Renal cortex interstitium (tissue), 11 donors: ENCODE data around the gene ALPK3. TPM values are rescaled to one million over a fixed set of nuclear protein-coding genes. Genes with fewer than 3 reads are reported as not detected.

Source experiments
- DNase-seq, 11 donors: peaks; one replicate each; pipeline ENCODE4 v3.0.0-alpha.2; 2013; ENCODE audit warnings: low read depth in 9 of 11, low spot score in 4 of 11; ENCODE audit errors: extremely low read depth in 1 of 11
- polyA plus RNA-seq, 3 donors: library from polyadenylated mRNA; unstranded; fragments of 120-200 nt; gene quantifications; one replicate each; pipeline ENCODE4 v1.2.1, GENCODE V29; 2013; ENCODE audit not compliant: insufficient read length in 3 of 3

Gene ALPK3
- polyA plus RNA-seq, 3 donors: 17.4 to 27.1 (median 18.0) TPM

- DNase-seq: no peak
These were observed 22.0 kb upstream of the ALPK3 start for GRCh38 chr15:84795186-84795585.

DNA sequence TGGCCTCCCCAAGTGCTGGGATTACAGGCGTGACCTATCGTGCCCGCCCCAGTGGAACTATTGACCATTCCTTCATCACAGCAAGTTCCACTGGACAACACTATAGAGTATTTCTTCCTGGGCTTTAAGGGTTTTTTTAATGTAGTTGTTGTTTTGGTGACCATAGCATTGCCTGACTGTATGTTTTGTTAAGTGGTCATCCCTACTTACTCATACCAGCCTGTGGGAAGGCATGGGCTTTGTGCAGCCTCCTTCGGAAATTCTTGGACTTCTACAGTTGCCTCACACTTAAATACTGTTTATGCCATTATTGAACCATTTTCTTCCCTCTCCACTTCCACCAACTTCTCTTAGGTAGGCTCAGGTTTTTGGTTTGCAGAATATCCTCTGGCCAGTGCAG, 19.9 kb upstream of the ALPK3 start:
- DNase-seq: no peak

GRCh38 chr15:84797801-84798200, 19.4 kb upstream of the ALPK3 start:
- no peak for DNase-seq

- DNase-seq: no peak
These were observed 18.7 kb upstream of the ALPK3 start for GRCh38 chr15:84798436-84798946.

GRCh38 chr15:84799511-84800187, 17.5 kb upstream of the ALPK3 start:
- no peak for DNase-seq

GRCh38 chr15:84800365-84800806, 16.8 kb upstream of the ALPK3 start:
- DNase-seq: no peak

DNA sequence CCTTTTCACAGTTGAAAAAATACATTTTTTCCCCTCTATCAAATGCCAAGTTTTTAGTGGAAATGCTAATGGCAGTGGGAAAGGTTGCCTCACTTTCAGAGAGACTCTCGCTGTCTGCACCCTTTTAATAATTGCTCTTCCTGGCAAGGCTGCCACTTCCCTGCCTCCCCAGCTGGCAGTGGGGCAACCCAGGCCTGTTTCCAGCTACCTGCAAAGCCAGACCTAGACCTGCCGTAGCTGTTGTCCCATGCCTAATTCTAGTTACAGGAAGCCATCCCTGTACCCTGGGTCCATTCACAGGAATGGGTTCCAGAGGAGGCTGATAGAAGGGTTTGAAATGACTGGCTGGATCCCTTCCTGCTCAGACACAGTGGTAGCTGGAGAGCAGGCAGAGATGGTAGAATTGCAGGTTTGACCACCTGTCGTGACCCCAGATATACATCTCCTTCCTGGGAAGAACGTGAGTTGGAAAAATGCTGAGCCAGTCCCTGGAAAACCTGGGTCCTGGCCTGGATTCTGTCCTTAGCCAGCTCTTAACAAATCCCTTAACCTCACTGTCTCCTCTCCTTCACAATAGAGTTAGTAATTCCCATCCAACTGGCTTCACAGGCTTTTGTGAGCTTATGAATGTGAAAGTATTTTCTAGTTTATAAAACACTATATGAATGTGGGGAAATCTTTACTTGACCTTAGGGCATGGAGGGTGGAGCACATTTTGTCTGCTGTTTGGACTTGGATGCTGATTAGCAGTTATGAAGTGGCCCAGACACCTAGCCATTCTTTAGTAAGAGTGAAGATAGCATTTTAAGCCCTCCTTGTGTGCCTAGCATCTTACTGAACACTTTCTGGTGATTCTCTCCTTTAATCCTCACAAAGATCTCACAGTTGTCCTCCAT, 12.9 kb upstream of the ALPK3 start:
- no peak for DNase-seq

- no peak for DNase-seq
These were observed 11.9 kb upstream of the ALPK3 start for GRCh38 chr15:84805221-84805620.

DNA sequence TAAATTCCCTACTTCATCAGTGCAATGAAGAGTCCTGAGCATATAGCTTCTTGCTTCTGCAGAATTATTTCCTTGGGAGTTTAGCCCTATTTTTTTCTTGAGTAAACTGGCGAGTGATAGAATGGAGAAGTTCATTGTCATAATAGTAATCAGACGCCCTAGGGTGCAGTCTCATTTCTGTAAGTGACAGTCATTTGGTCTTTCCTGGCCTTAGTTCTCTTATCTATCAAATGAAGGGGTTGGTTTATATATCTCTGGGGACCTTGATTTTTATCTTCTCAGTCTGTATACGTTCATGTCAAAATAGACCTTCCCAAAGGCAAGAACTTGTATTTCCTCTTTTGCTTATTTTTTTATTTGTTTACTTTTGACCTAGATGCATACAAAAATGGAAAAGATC, 9.9 kb upstream of the ALPK3 start:
- DNase-seq: no peak

GRCh38 chr15:84810073-84810840, 6.9 kb upstream of the ALPK3 start:
- DNase-seq: no peak

DNA sequence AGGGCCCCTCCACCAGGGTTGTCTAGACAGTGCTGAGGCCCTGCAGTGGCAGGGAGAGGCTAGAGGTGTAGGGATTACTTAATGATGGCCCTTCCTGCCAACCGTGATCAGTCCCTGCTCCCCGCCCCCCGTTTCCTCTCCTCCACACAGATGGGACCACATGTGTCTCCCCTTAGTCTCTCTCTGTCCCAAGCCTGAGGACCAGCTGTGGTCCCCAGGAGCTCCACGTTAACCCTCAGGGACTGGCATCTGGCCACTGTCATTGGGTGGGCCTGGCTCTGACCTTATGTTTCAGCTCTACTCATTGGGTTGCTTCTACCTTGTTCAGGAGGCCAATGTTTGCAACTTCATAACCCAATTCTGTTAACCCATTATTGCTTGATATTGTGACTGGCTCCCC, 6.0 kb upstream of the ALPK3 start:
- no peak for DNase-seq

DNA sequence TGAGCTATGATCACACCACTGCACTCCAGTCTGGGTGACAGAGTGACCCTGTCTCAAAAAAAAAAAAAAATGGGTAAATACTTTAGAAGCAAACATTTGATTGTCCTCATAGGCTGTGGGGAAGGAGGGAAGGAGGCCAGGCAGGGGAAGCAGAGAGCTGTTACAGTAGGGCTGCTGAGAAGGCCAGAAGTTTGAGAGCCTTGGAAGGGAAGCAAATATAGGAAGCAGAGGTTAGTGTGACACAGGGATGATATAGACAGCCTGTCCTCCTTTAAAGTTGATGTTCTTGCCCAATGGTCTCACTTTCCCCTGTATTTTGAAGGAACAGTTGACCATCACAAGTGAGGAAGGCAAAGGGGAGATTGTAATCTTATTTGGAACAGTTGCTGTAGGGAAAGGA, 5.3 kb upstream of the ALPK3 start:
- DNase-seq: no peak

DNA sequence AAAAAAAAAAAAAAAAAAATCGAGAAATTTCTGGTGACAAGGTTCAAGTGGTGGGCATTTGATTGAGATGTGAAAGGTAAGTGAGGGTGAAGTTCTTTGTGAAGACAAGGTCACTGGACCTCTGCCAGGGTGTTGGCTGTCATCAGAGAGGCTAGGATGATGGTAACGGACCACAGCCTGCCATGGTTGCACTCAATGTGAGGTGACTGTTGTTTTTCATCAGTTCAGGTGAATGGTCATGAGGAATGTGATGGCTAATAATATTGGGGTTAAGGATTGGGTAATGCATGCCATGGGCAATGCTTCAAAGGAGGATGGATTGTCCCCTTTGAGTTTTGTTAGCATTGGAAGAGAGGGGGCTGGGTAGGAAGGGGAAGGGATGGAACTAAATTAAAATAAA, 4.3 kb upstream of the ALPK3 start:
- no peak for DNase-seq

DNA sequence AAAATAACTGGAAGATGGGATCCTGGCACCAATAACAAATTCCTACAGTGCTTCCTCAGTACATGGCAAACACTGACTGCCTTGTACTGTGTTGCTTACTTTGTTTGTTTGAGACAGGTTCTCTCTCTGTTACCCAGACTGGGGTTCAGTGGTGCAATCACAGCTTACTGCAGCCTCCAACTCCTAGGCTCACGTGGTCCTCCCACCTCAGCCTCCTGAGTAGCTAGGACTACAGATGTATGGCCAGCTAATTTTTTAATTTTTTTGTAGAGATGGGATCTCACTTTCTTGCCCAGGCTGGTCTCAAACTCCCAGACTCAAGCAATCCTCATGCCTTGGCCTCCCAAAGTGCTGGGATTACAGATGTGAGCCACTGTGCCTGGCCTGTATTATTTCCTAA, 3.7 kb upstream of the ALPK3 start:
- no peak for DNase-seq

DNA sequence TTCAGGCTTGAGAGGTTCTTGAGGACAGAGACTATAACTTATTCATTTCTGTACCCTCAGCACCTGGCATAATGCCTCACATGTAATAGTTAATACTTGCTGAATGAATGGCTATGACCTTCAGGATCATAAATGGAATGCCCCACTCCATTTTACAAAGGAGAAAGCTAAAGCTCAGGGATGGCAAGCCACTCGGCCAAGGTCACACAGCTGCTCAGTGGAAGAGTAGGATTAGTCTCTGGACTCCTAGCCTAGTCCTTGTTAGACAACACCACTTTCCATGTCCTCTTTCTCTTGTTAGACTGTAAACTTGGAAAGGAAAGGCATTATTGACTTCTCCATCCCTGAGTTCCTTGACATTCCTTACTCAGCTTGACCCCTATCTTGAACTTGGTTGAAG, 3.2 kb upstream of the ALPK3 start:
- no peak for DNase-seq

GRCh38 chr15:84814916-84815315, 2.2 kb upstream of the ALPK3 start:
- DNase-seq: no peak

DNA sequence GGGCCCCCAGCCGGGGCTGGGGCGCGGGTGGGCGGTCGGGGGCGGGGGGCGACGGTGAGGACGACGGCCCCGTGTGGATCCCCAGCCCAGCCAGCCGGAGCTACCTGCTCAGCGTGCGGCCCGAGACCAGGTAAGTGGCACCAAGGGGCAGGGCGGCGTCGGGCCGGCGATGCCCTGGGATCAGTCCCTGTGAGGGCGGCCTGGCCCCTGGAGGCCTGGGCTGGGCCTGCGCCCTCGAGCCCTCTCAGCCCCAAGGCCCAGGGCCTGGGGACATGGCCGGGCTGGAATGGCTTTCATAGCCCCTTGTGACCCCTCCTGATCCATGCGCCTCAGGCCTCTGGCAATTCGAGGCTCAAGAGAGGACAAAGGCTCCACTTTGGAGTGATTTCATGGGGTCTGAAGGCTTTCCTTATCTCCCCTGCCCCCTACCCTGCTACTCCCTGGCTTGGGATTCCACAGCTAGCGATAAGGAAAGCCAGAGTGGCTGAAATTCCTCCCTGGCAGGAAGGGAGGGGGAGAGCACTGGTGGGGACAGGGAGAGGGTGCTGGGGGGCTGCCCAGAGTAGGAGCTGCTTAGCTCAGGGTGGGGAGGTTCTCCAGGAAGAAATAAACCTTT, 418 bp downstream of the ALPK3 start:
- DNase-seq: peak in 1 of 11 donors; percentile 18

GRCh38 chr15:84818261-84819131, 1.3 kb downstream of the ALPK3 start:
- peak in 2 of 11 donors; percentile 27 to 34 for DNase-seq
